Adrenal gland (tissue), 12 donors: ENCODE data around the gene LMBR1L. TPM values are rescaled to one million over a fixed set of nuclear protein-coding genes. Genes with fewer than 3 reads are reported as not detected.
A peak's percentile ranks its signal among the peaks of the same experiment; 100 is the strongest.

Experiments
- DNase-seq, 7 donors: peaks; one replicate each; pipeline ENCODE4 v3.0.0-alpha.2; 2019 to 2020
- H3K27ac ChIP-seq, 5 donors: fragments of 200-600 bp; sonication (generic) in 4 of 5; 1 replicate in 3 of 5; 2 replicates in 2 of 5; pipeline versions ENCODE4 v1.5.1 to v1.8.0; 2016 to 2020; ENCODE audit warnings: mild to moderate bottlenecking in 1 of 5
- H3K27me3 ChIP-seq: fragments of 200-600 bp; 2 replicates; pipeline ENCODE4 v1.8.0; 2021
- H3K36me3 ChIP-seq, 2 donors: fragments of 200-600 bp; replicated peaks in 1 of 2; 1 replicate in 1 of 2; 2 replicates in 1 of 2; pipeline versions ENCODE4 v1.5.1 to v1.8.0; 2018 to 2022
- H3K4me1 ChIP-seq, 2 donors: fragments of 200-600 bp; replicated peaks in 1 of 2; 1 replicate in 1 of 2; 2 replicates in 1 of 2; pipeline versions ENCODE4 v1.5.1 to v1.8.0; 2018 to 2021
- H3K4me3 ChIP-seq, 4 donors: fragments of 200-600 bp; sonication (generic) in 3 of 4; one replicate each; pipeline ENCODE4 v1.5.1; 2016 to 2018
- H3K9me3 ChIP-seq, 3 donors: fragments of 200-600 bp; sonication (generic) in 1 of 3; replicated peaks in 1 of 3; 1 replicate in 2 of 3; 2 replicates in 1 of 3; pipeline versions ENCODE4 v1.5.1 to v1.8.0; 2016 to 2021
- POLR2A ChIP-seq, 2 donors: fragments of 450-650 bp; IDR thresholded peaks; one replicate each; pipeline ENCODE4 v1.6.1; 2017; ENCODE audit warnings: antibody characterized with exemption in 2 of 2, mild to moderate bottlenecking in 2 of 2, moderate library complexity in 1 of 2
- WGBS, 4 donors: extraction: QIAGEN DNeasy Blood & Tissue Kit in 2 of 4; methylation state at CpG; one replicate each; pipeline versions ENCODE4 v1.1.5 to v1.1.7; 2013 to 2017; 5-methylcytosine and 5-hydroxymethylcytosine counted together
- intact Hi-C, 2 donors: fragments of 100-400 bp; cut with DNase I; formaldehyde crosslinking; loops; one replicate each; pipeline versions ENCODE4 v1.14.1 to v1.15.0; 2022 to 2023
- polyA plus RNA-seq, 3 donors: library from polyadenylated mRNA; stranded (reverse); fragments of 200-250 nt in 2 of 3; fragments of 350-450 nt in 1 of 3; fragmentation: Illumina TruSeq in 1 of 3; extraction: RNeasy Lipid Tissue Mini Kit (QIAGEN cat#74804) in 1 of 3; gene quantifications; one replicate each; pipeline ENCODE4 v1.2.3, GENCODE V29; 2013 to 2014
- total RNA-seq, 9 donors: library from RNA; depleted of rRNA in 4 of 9; stranded (reverse); fragments of >200 nt in 4 of 9; fragments of 120-200 nt in 1 of 9; fragmentation: NEBNext Ultra II Directional in 1 of 9; extraction: Animal tissue kit (Norgen Biotek cat#: 25700) in 1 of 9; gene quantifications; one replicate each; pipeline versions ENCODE4 v1.1.0 to v1.2.4, GENCODE V29; 2013 to 2023
- TF ChIP-seq, protein P1 (sequence below), 6 experiments: fragments of 450-650 bp in 4 of 6; fragments of 200-600 bp in 2 of 6; sonication (generic) in 1 of 6; IDR thresholded peaks; 1 replicate in 5 of 6; 2 replicates in 1 of 6; pipeline versions ENCODE4 v1.5.1 to v1.8.0; 2016 to 2021; ENCODE audit warnings: antibody characterized with exemption in 6 of 6, mild to moderate bottlenecking in 2 of 6, moderate library complexity in 1 of 6
- donor health status: healthy with polysubstance abuse.
- donor health status: Bipolar disorder and iron deficiency.
- donor health status: DM: yes; HTN: yes; CAD: no.
- donor health status: DM: no; HTN: no; CAD: no.
- donor health status: DM: no; HTN: no; CAD: no.
- donor health status: DM: yes; HTN: yes; CAD: no.

The LMBR1L gene
- total and polyA plus RNA-seq, 12 donors: 20.6 to 136 (median 77.5) TPM

DNA sequence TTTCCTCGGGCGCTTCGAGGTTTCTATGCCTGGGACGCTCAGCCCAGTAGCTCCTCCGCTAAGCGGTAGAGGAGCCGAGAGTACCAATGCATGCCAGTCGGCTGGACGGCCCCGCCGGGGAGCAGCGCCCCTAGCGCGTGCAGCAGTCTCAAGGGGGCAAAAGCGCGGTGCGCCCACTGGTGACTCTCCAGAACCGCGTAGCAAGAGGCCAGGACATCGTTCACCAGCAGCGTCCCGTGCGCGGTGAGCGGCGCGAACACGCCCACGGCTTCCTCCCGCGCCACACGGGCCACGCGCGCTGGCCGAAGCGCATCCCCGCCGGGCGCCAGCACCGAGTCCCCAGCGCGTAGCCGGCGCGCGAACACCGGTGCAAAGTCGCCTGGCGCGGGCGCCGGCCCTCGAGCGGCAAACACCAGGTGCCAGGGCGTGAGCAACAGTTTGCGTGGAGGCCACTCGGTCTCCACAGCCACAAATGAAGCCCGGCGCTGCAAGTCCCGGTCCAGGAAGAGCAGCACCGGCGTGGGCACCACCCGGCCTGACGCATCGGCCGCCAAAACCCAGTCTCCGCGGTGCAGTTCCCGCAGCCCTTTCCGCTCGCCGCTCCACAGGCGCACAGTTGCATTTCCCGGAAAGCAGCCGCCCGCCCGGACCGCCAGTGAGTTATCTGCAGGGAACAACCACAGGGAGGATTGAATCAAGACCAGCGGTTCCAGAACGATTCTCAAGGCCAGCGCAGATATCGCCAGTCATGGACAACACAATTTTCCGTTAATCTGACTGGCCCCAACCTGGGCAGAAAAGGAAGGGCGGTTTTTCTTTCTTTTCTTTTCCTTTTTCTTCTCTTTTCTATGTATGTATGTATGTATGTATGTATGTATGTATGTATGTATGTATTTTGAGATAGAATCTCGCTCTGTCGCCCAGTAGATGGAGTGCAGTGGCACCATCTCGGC, 20.6 kb downstream of the LMBR1L start:
- DNase-seq: peak in 3 of 7 donors; percentile 36 to 65 (median 55)
- Histone ChIP-seq H3K9me3 (no peaks in the 10 kb centered on the region), H3K27me3 (peaks cover 13% of the 10 kb centered on the region), H3K27ac (no peak overlapping the region), H3K4me3 (peak overlapping the region in 1 of 4 donors; percentile 40), H3K36me3 (no peaks in the 10 kb centered on the region), H3K4me1 (peaks cover 10 to 46% of the 10 kb centered on the region in 2 donors)
- intact Hi-C loops: loop anchor here (5.0 kb wide), 1 partner anchor 32 kb away; no protein-coding TSS in a partner anchor
- TF ChIP-seq, protein P1, sequence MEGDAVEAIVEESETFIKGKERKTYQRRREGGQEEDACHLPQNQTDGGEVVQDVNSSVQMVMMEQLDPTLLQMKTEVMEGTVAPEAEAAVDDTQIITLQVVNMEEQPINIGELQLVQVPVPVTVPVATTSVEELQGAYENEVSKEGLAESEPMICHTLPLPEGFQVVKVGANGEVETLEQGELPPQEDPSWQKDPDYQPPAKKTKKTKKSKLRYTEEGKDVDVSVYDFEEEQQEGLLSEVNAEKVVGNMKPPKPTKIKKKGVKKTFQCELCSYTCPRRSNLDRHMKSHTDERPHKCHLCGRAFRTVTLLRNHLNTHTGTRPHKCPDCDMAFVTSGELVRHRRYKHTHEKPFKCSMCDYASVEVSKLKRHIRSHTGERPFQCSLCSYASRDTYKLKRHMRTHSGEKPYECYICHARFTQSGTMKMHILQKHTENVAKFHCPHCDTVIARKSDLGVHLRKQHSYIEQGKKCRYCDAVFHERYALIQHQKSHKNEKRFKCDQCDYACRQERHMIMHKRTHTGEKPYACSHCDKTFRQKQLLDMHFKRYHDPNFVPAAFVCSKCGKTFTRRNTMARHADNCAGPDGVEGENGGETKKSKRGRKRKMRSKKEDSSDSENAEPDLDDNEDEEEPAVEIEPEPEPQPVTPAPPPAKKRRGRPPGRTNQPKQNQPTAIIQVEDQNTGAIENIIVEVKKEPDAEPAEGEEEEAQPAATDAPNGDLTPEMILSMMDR (IDR thresholded peaks at IDR 0.05): no peak
- TF ChIP-seq POLR2A (IDR thresholded peaks at IDR 0.05): no peak
- WGBS, 4 donors: 36 to 64% (median 45%) methylated on average over 24 to 88 of the region's 88 CpGs

DNA sequence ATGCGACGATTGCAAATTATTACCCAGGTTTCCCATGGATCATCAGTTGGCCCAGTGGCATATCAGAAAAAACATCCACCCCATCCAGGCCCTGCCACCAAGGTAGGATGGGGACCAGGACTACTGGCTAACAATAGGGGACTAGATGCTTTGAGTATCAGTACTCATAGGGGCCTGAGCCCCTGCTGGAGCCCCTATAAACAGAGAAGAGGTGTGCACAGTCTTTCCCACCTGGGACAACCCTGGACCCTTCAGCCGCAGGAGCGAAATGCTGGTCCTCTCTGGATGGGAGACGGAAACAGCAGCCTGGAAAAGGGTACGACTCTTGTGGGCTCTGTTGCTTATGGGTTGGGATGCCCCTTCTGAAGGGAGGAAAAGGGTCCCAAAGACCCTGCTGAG, 21.7 kb downstream of the LMBR1L start:
- DNase-seq: no peak
- no peak for TF ChIP-seq POLR2A (IDR thresholded peaks at IDR 0.05)
- TF ChIP-seq, protein P1 (IDR thresholded peaks at IDR 0.05): no peak
- H3K27me3 ChIP-seq: peaks cover 13% of the 10 kb centered on the region
- H3K9me3 ChIP-seq: no peaks in the 10 kb centered on the region
- 47 to 74% (median 68%) methylated on average over 4 to 6 of the region's 6 CpGs for WGBS, 4 donors
- no peak overlapping the region for H3K27ac ChIP-seq
- H3K4me3 ChIP-seq: no peak overlapping the region
- intact Hi-C loops: loop anchor here (5.0 kb wide), 1 partner anchor 33 kb away; no protein-coding TSS in a partner anchor
- peaks cover under 1 to 36% of the 10 kb centered on the region in 2 donors for H3K4me1 ChIP-seq
- no peaks in the 10 kb centered on the region for H3K36me3 ChIP-seq

DNA sequence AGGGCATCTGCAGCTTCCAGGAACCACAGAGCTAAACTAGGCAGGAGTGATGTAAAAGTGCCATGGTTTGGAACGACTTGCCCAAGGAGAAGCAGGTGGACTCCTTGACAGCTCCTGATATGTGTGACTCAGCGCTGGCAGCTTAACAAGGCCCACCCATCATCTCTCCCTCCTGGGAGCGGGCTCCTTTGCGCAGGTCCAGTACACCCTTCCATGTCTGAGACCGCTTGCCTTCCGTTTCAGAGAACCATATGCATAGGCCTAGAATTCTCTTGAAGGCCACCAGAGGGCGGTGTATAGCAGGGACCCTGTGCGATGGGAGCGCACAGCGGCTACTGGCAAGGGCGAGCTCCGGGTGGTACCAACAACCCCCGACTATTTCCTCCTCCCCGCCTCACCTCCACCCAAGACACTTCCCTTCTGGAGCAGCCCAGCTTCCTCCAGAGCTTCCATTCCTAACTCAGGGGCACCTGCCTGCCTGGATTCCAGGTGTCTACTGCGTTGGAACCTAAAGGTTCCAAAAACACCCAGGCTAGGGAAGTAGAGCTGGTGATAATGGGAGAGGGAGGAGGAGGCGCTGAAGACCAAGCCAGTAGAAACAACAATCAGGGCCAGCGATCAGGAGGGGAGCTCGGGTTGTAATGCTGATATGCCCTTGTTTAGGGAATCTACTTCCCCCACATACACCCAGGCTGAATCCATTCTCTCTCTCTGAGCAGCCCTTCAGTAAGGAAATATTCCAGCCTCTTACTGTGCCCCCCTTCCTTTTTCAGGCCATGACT, 22.3 kb downstream of the LMBR1L start:
- DNase-seq: peak; percentile 74 to 86 (median 79)
- Histone ChIP-seq H3K4me1 (peaks cover 0 to 32% of the 10 kb centered on the region in 2 donors), H3K27me3 (peaks cover 13% of the 10 kb centered on the region), H3K4me3 (no peak overlapping the region), H3K36me3 (no peaks in the 10 kb centered on the region), H3K27ac (no peak overlapping the region), H3K9me3 (no peaks in the 10 kb centered on the region)
- TF ChIP-seq, protein P1 (IDR thresholded peaks at IDR 0.05): peak; percentile 82 to 89 (median 86)
- TF ChIP-seq POLR2A (IDR thresholded peaks at IDR 0.05): no peak
- intact Hi-C loops: loop anchor here (5.0 kb wide), 1 partner anchor 34 kb away; no protein-coding TSS in a partner anchor
- WGBS, 4 donors: 3 to 15% (median 4%) methylated on average over 7 to 18 of the region's 18 CpGs

DNA sequence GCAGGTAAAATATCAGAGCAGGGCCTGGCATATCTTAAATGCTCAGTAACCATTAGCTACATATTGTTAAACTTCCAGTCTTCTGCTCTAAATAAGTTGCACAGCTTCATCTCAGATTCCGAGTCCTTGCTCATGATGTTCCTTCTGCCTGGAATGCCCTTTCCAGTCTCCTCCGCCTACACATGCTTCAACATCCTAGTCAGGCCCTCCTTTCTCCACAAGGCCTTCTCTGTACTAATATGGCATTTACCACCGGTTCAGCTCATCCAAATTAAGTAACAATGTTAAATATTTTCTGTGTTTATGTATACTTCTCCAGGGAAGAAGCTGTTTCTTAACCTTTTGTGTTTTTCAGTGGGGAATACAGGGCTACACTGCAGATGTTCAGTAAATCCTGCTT, 24.5 kb downstream of the LMBR1L start:
- Histone ChIP-seq H3K4me1 (peaks cover 0 to 18% of the 10 kb centered on the region in 2 donors), H3K36me3 (no peaks in the 10 kb centered on the region), H3K4me3 (no peak overlapping the region), H3K9me3 (no peaks in the 10 kb centered on the region), H3K27ac (no peak overlapping the region), H3K27me3 (peaks cover 8% of the 10 kb centered on the region)
- TF ChIP-seq, protein P1 (IDR thresholded peaks at IDR 0.05): no peak
- TF ChIP-seq POLR2A (IDR thresholded peaks at IDR 0.05): no peak
- no peak for DNase-seq
- WGBS, 4 donors: 72 to 77% (median 75%) methylated on average over 3 of the region's 3 CpGs
- intact Hi-C loops: loop anchor here (5.0 kb wide), 1 partner anchor 36 kb away; no protein-coding TSS in a partner anchor
